ENCODE data around the gene ZNF536. TPM values are rescaled to one million over a fixed set of nuclear protein-coding genes. Genes with fewer than 3 reads are reported as not detected.

ZNF536 gene
- total and polyA plus RNA-seq, 2 donors (not counting 1 experiment from before 2014, with no cell fraction given) = not detected

DNA sequence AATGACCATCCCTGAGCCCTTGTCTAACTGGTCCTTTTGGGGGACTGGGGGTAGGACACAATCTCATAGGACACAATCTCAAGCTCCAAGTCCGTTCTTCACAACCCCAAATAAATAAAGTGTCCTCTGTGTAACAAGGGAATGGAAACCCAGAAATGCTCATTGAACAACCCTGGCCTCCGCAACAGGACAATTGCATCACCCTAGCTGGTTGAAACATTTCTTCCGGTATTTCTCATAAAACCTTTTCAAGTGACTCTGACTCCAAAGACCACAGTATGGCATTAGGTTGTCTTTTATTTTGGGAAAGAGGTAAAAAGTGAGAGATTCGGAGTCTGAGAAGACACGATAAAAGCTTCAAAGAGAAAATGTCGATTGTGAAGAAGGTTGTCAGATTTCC, 186.6 kb downstream of the ZNF536 start:
- no peak for DNase-seq
- H3K4me2 ChIP-seq (replicated peaks; ENCODE audit: low read depth, low read length, poor library complexity, severe bottlenecking) = no peak overlapping the region
- ChIA-PET POLR2A (no interaction called here), CTCF (no interaction called here)
- 96% methylated on average over 5 of the region's 6 CpGs for WGBS (ENCODE audit: insufficient coverage)
- intact Hi-C loops (cut with micrococcal nuclease) = no loop called here
- no peak overlapping the region for H2AFZ ChIP-seq (ENCODE audit: insufficient read depth, low read depth, low read length, poor library complexity, severe bottlenecking)
- no peaks in the 10 kb centered on the region for H3K4me1 ChIP-seq (ENCODE audit: control insufficient read depth in 2 of 2, insufficient read depth in 2 of 2, low read length in 2 of 2)
- H3K27me3 ChIP-seq (replicated peaks in 1 of 4; ENCODE audit: control extremely low read depth in 1 of 4, control insufficient read depth in 3 of 4, insufficient read depth in 4 of 4, low read length in 3 of 4) = no peaks in the 10 kb centered on the region
- TF ChIP-seq EZH2 (IDR thresholded peaks at IDR 0.05; ENCODE audit: borderline replicate concordance, insufficient read depth, low read depth, low read length, poor library complexity, severe bottlenecking) = no peak
- TF ChIP-seq, protein P1, sequence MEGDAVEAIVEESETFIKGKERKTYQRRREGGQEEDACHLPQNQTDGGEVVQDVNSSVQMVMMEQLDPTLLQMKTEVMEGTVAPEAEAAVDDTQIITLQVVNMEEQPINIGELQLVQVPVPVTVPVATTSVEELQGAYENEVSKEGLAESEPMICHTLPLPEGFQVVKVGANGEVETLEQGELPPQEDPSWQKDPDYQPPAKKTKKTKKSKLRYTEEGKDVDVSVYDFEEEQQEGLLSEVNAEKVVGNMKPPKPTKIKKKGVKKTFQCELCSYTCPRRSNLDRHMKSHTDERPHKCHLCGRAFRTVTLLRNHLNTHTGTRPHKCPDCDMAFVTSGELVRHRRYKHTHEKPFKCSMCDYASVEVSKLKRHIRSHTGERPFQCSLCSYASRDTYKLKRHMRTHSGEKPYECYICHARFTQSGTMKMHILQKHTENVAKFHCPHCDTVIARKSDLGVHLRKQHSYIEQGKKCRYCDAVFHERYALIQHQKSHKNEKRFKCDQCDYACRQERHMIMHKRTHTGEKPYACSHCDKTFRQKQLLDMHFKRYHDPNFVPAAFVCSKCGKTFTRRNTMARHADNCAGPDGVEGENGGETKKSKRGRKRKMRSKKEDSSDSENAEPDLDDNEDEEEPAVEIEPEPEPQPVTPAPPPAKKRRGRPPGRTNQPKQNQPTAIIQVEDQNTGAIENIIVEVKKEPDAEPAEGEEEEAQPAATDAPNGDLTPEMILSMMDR (IDR thresholded peaks at IDR 0.05) = no peak
- H3K4me3 Mint-ChIP-seq = no peak overlapping the region
- no peak overlapping the region for H3K4me3 ChIP-seq (ENCODE audit: control extremely low read depth in 1 of 5, extremely low read depth in 1 of 5, insufficient read depth in 1 of 5, low read depth in 2 of 5, low read length in 4 of 5)
- H3K9me3 ChIP-seq (ENCODE audit: control extremely low read depth in 1 of 3, control insufficient read depth in 2 of 3, insufficient read depth in 1 of 3, low read length in 2 of 3) = peaks cover 0 to 14% (median 0%) of the 10 kb centered on the region in 3 donors
- no peaks in the 10 kb centered on the region for H3K79me2 ChIP-seq (ENCODE audit: control insufficient read depth, insufficient read depth, low read length)
- H3K36me3 ChIP-seq (replicated peaks in 1 of 2; ENCODE audit: control extremely low read depth in 1 of 2, control insufficient read depth in 1 of 2, extremely low read depth in 1 of 2, insufficient read depth in 2 of 2, low read length in 1 of 2) = no peaks in the 10 kb centered on the region
- no peak overlapping the region for H3K27ac Mint-ChIP-seq
- H3K27me3 Mint-ChIP-seq = no peaks in the 10 kb centered on the region
- no peaks in the 10 kb centered on the region for H3K4me1 Mint-ChIP-seq
- no peak overlapping the region for H3K9ac ChIP-seq (ENCODE audit: low read length)
- no peak for ATAC-seq (ENCODE audit: low read depth)
- no peaks in the 10 kb centered on the region for H3K9me3 Mint-ChIP-seq (ENCODE audit: insufficient read depth)
- no peak overlapping the region for H3K27ac ChIP-seq (ENCODE audit: low read length in 2 of 2)
- H4K20me1 ChIP-seq (ENCODE audit: control insufficient read depth, insufficient read depth, low read length, poor library complexity, severe bottlenecking) = no peaks in the 10 kb centered on the region

DNA sequence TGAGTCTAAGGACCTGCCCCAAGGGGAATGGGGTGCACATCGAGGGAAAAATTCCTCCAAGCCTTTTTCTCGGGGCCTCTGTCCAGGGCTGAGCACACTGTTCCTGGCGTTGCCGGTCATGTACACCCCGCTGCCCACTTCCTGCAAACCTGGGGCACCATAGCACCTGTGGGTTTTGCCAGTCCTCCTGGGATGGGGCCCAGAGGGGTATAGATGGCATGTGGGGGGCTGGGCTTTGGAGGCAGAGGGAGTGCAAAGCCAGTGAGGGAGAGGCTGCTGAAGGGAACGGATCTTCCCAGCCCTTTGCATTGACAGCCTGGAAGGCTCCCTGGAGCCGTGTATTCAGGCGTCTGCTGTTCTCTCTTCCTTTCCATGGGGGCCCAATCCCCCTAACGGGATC, 187.3 kb downstream of the ZNF536 start:
- Histone ChIP-seq H3K9ac (ENCODE audit: low read length) (no peak overlapping the region), H3K79me2 (ENCODE audit: control insufficient read depth, insufficient read depth, low read length) (no peaks in the 10 kb centered on the region), H3K4me1 (ENCODE audit: control insufficient read depth in 2 of 2, insufficient read depth in 2 of 2, low read length in 2 of 2) (no peaks in the 10 kb centered on the region), H3K36me3 (replicated peaks in 1 of 2; ENCODE audit: control extremely low read depth in 1 of 2, control insufficient read depth in 1 of 2, extremely low read depth in 1 of 2, insufficient read depth in 2 of 2, low read length in 1 of 2) (no peaks in the 10 kb centered on the region), H4K20me1 (ENCODE audit: control insufficient read depth, insufficient read depth, low read length, poor library complexity, severe bottlenecking) (no peaks in the 10 kb centered on the region), H2AFZ (ENCODE audit: insufficient read depth, low read depth, low read length, poor library complexity, severe bottlenecking) (no peak overlapping the region), H3K27me3 (replicated peaks in 1 of 4; ENCODE audit: control extremely low read depth in 1 of 4, control insufficient read depth in 3 of 4, insufficient read depth in 4 of 4, low read length in 3 of 4) (no peaks in the 10 kb centered on the region), H3K27ac (ENCODE audit: low read length in 2 of 2) (no peak overlapping the region), H3K4me3 (ENCODE audit: control extremely low read depth in 1 of 5, extremely low read depth in 1 of 5, insufficient read depth in 1 of 5, low read depth in 2 of 5, low read length in 4 of 5) (no peak overlapping the region), H3K9me3 (ENCODE audit: control extremely low read depth in 1 of 3, control insufficient read depth in 2 of 3, insufficient read depth in 1 of 3, low read length in 2 of 3) (peaks cover 0 to 16% (median 0%) of the 10 kb centered on the region in 3 donors), H3K4me2 (replicated peaks; ENCODE audit: low read depth, low read length, poor library complexity, severe bottlenecking) (no peak overlapping the region)
- Mint-ChIP-seq H3K4me3 (no peak overlapping the region), H3K27ac (no peak overlapping the region), H3K9me3 (ENCODE audit: insufficient read depth) (no peaks in the 10 kb centered on the region), H3K4me1 (no peaks in the 10 kb centered on the region), H3K27me3 (no peaks in the 10 kb centered on the region)
- ChIA-PET CTCF (no interaction called here), POLR2A (no interaction called here)
- 87% methylated on average over 9 of the region's 9 CpGs for WGBS (ENCODE audit: insufficient coverage)
- DNase-seq = no peak
- TF ChIP-seq, protein P1 (IDR thresholded peaks at IDR 0.05) = no peak
- no peak for TF ChIP-seq EZH2 (IDR thresholded peaks at IDR 0.05; ENCODE audit: borderline replicate concordance, insufficient read depth, low read depth, low read length, poor library complexity, severe bottlenecking)
- intact Hi-C loops (cut with micrococcal nuclease) = no loop called here
- ATAC-seq (ENCODE audit: low read depth) = no peak

Data from B cell (primary cell).